Skin of body (tissue), 2 donors: ENCODE results near the gene PPP1R7. TPM values are rescaled to one million over a fixed set of nuclear protein-coding genes. Genes with fewer than 3 reads are reported as not detected.

ENCODE experiments used
- DNase-seq: peaks from one replicate; lab custom pipeline; 2025; lab: John Stamatoyannopoulos, UW
- total RNA-seq: library from RNA; depleted of rRNA; stranded (reverse); fragments of >200 nt; gene quantifications from one replicate; pipeline ENCODE4 v1.2.3, GENCODE V29; 2014

The PPP1R7 gene
- total RNA-seq, 1 donor from 2014 or later = 31.3 TPM

DNA sequence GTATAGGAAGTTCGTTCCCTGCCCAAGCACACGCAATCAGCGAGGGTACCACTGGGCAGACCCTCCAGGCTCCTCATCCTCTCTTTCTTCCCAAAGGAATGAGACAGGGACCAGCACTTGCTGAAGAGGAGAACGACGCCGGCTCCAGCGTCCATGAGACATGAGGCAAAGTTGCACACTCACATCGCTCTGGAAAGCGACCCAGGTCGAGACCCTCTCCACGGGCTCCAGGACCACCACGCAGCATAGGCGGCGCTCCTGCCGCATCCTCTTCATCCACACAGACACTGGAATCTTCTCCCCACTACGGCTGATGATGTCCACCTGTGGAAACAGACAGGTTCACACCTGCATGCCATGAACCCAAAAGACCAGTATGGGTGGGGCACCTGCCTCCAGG is 11.8 kb upstream of the PPP1R7 start:
- DNase-seq = no peak

DNA sequence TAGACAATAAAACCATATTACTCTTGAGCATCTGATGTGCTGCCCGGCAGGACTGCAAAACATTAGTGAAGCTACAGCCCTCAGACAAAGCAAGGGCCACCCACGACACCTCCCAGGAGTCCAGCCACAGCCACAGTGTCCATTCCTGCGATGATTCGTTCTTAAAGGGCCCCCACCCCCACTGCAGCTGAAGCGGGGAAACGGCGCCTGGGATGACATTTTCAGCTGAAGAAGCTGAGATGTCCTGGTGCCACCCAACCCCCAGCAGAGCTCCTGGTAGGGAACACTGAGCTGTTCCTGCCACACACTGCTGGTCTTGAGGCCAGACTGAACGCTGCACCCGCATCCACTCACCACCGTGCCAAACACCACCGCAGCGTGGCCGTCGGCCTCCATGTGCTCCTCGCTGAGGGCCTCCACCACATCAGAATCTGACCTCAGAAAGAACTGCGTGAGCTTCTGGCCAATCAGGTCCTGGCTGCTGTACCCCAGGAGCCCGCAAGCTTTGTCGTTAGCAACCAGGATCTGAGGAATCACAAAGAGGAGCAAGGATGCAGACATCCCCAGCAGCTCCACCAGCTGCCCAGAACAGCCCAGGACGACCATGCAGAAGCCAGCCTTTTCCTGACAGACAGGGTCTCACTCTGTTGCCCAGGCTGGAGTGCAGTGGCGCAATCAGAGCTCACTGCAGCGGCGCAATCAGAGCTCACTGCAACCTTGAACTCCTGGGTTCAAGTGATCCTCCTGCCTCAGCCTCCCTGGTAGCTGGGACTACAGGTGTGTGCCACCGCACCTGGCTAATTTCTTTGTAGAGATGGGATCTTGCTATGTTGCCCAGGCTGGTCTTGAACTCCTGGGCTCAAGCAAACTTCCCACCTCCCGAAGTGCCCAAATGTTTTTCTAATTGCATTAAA is 10.5 kb upstream of the PPP1R7 start:
- no peak for DNase-seq

DNA sequence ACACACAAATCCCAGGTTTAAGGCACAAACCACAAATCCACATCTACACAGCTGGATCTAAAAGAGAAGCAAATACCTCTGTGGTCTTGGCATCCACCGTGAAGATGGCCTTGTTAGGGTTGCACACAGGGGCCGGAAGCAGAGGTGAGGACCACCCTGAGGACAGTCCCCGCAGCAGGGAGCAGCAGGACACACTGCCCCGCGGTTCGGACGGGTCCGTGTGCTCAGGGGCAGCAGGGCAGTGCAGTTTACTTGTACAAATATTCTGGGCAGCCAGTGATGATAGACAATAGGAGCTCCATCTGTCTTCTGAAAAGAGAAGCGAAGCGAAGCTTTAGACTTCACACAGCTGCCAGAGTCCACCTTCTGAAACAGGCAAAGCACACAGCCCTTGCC is 9.8 kb upstream of the PPP1R7 start:
- no peak for DNase-seq

DNA sequence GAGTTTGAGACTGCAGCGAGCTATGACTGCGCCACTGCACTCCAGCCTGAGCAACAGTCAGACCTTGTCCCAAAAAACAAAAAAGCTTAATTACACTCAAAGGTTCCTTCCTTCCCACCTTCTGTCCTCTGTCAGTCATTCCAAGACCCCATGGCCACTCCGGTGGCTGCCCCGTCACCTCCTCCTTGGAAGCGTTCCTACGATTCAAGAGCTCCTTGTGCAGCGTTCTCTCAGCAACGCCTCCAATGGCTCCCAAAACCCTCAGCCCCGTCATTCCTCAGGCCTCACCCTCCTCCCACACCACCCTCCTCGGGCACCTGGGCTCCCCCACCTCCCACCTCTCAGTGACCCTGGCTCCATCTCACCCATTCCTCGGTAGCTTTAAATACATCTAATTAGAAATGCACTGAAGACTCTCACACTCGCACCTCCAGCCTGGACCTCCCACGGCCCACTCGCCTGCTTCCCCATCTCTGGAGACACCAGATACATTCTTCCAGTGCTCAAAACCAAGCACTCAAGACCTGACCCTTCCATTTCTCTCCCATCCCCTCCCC is 9.0 kb upstream of the PPP1R7 start:
- DNase-seq = no peak

DNA sequence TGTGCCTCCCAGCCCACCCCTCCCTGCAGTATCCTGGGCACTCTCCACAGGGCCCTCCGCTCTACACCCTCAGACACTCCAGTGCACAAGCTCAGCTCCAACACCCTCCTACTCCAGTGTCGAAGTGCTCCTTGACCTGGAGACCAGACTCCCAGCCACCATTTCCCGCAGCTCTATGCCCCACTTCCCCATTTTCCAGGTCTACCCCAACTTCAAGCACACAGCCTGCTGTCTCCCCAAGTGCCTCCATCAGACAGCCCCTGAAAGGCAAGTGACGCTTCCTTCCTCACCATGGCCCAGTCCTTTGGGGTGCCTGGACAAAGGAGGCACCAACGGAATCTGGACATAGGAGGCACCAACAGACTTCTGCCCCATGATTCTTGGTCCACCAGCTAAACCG is 8.2 kb upstream of the PPP1R7 start:
- no peak for DNase-seq

DNA sequence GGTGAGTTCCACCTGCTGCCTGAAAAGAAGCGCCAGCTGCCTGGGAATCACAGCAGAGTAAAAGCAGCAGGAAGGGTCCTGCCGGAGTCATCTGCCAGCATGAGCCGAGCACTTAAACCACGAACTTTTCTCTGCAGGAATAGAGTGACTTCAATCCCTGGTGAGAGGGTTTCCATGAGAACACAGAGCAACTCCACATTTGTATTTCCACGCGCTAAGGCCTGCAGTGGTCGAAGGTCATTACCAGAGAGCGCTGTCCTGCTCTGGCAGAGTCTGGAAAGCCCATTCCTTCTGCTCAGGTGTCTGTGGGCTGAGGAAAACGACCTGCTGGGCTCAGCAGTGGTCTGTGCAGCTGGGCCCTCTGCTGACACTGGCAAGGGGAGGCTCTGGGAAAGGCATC is 7.7 kb upstream of the PPP1R7 start:
- no peak for DNase-seq

DNA sequence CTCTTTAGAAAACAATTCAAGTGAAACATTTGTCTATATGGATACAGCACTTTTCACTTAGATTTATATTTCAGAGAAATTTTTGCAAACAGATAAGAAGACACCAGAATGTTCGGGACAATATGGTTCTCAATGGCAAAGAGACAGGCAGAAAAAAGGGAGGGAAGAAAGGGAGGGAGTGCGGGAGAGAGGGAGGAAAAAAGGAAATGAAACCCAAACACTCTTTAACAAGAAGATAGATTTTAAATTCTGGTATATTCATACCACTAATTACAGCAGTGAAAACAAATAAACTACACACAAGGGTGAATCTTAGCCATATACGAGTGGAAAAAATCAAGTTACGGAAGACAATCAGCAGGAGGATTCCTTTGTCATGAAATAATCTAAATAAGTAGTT is 4.0 kb upstream of the PPP1R7 start:
- no peak for DNase-seq

DNA sequence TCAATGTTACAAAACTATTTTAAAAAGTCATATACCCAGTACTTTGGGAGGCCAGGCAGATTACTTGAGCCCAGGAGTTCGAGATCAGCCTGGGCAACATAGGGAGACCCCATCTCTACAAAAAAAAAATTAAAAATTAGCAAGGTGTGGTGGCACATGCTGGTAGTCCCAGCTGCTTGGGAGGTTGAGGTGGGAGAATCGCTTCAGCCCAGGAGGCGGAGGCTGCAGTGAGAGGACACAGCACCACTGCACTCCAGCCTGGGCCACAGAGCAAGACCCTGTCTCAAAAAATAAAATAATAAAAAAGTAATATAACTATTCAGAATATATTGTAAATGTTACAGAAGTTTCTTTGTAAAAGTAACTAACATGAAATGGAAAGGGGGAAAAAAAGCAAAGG is 2.9 kb upstream of the PPP1R7 start:
- DNase-seq = no peak

DNA sequence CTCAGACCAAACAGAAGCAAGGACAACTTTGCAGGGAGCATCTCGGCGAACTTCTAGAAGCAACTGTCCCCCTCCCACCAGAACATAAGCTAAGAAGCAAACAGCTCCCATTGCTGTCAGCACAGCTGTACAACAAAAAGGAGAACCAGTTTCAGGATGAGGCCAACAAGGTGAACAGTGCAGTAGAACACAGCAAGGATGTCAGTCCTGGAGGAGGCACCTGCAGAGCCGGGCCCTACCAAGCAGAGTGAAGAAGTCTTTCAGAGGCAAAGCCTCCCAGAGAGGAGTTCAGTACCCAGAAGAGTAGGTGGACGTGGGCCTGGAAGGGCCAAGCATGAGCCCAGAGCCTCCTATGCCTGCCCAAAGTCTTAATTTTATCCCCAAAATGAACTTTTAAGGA is 2.0 kb upstream of the PPP1R7 start:
- DNase-seq = no peak

DNA sequence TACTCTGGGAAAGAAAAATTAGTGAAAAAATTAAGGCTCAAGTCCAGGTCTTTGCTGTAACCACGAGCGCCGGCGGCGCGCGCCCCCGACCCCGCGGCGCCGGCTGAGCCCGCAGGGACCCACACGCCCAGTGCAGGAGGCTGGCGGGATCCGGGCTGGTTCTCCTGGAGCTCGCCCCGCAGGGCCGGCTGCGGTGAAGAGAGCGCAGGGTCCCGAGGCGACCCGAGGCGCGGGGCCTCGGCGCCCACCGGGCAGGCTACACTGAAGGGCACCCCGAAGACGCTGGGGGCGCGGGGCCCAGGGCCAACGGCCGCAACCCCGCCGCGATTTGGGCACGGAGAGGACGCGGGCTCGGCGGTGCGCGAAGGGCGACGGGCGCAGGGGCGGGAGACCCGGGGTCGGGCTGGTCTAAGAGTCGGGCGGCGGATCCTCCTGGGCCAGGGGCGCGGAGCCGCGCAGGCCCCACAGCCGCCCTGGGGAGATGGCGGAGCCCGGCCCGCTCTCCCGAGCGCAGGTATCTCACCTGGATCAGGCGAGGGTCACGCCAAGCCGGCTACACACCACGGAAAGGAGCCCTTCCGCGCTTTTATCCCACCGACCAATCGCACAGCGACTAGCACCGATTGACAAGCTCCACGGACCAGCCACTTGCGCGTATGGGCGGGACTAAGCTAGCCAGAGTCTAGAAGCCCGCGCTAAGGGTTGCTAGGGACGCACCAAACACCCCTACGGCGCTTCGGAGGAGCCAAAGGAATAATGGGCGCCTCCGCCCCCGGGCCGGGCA is 1.2 kb upstream of the PPP1R7 start, which contains the start of gene PASK:
Gene PASK, minus strand, starts transcription at position 582 of the 784 bp plus-strand sequence. CDS start 6,440 bp downstream, outside the sequence.
- DNase-seq = peak; percentile 93

DNA sequence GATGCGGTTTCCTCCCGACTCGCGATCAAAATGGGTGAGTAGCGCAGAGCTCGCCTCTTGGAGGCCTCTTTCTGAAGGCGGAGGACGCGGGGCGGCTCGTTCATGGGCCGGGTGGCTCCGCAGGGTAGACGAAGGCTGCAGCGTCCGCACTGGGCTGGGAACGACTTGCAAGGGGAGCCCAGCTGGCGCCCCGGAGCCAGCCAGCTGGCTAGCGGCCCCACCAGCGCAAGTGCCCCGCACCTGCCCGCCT is 667 bp upstream of the PPP1R7 start:
- DNase-seq = no peak

DNA sequence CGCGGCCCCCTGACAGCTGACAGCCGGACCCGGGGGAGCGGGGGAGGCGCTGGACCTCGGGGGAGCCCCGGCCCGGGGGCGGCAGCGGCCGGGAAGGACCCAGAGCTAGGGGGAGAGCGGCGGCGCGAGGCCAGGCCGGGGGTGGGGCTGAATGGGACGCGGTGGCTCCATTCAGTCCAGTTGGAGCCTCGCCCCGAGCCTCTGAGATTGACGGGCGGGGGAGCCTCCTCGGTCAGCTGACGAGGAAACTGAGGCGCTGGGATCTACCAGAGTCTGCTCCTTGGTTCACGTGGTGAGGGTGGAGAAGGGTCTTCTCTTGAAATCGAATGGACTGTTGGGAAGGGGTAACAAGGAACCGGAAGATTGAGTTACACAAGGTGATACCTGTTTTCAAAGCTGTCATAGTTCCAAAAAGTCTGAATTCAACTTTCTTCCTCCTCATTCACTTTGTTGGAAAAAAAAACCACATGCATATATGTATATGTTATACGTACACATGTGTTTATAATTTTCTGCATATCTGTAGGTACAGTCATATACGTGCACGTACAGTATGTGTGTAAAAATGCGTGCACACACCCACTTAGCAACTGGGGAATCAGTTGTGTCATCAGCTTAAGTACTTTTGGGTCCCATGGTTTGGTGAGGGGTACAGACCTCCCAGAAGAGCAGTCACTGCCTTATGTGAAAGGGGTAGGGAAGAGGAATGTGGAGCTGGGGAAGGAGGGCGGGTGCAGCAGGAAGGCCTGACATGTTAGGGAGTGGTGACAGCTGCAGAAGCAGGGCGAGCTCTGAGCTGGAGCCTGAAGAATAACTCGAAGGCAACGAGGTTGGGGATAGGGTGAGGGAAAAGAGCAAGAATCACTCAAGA is 628 bp downstream of the PPP1R7 start:
- DNase-seq = no peak

DNA sequence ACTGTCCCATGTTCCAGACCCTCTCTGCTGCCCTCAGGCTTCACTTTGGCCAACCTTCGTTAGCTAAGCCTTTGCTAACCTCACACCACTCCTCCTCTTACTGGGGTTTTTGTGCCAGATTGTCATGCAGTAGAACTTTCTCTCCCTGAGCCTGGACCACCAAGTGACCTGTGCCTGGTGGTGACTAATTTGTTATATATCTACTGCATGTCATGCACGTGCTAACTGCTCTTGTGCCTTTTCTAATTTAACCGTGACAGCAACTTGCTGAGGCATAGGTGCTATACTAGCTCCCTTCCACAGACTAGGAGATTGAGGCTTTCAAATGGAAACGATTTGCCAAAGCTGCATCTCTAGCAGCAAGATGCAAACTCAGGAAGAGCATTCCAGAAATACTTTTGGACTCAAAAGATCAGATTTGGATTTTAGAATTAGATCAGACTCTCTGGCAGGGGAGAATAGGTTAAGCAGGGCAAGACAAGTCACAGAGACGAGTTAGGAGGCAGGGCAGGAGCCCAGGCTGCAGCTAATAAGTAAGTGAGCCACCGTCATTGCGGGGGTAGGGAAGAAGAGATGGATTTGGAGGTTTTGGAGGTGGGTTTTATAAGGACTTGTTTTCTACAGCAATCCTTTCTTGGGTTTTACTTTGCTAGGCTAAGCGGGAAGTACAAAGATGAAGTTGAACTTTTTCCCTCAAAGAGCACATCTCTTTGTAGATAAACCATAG is 1.8 kb downstream of the PPP1R7 start:
- no peak for DNase-seq

DNA sequence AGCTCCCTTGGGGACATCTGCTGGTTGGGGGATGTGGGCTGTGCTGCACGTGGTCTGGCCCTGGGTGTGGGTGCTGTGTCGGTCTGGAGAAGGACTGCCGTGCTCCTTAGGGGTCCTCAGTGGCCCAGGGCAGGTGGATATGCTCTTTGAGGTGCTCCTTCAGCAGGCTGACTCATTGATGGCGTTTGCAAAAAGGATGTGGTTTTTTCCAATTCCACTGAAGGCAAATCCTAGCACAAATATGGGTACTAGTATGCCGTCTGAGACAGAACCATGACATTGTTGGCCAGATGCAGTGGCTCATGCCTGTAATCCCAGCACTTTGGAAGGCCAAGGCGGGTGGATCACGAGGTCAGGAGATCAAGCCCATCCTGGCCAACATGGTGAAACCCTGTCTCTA is 3.3 kb downstream of the PPP1R7 start:
- no peak for DNase-seq

DNA sequence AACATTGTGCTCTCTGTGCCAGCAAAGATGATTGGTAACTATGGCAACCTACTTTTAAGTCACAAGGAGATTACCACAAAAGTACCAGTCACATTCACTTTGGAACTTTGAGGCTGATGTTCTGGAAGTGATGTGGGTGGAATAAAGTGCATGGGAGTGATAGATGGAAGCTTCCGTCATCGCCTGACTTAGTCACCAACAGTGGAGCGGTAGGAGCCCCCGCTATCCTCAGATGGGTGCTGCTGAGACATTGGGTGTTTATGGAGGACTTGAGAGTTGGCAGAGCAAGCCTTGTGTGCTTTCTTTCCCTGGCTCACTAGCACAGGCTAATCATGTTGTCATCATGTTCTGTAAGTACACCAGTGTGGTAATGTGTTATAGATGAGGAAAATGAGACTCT is 4.6 kb downstream of the PPP1R7 start:
- DNase-seq = no peak

DNA sequence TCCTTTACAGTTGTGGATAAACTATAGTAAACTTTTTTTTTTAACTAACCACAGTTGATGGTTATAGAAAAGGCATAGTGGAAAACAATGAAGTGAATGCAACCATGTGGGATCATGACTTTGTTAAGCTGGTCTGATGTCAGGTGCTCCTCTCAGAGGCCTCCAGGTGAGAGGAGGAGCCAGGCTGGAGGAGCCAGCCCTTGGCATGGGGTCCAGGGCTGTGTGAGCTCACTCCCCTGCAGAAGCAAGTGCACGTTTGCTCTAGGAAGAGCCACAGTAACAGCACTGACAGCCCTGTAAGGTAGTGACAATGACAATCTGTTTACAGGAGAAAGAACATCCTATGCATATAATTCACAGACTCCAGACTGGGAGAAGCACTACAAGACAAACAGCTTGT is 5.7 kb downstream of the PPP1R7 start:
- DNase-seq = no peak

DNA sequence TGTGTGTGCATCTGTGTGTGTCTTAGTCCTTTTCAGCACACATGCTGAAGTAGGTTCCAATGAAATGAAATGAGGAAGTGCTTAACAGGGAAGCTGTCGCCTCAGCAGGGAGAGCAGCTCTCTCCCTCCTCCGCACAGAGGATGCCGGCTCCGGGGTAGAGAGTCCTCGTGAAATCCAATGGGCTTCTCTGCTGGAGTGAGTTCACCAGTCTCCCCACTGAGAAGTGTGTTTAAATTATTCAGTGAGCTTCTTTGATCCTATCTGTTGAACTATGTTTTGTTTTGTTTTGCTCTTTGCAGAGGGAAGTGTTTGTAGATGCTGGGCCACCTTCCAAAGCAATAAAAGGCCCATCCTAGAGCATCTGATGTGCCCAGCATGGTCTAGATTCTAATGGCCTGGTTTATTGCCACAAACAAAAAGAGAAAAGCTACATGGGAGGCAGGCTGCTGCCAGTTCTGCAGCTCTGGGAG is 6.7 kb downstream of the PPP1R7 start:
- no peak for DNase-seq

DNA sequence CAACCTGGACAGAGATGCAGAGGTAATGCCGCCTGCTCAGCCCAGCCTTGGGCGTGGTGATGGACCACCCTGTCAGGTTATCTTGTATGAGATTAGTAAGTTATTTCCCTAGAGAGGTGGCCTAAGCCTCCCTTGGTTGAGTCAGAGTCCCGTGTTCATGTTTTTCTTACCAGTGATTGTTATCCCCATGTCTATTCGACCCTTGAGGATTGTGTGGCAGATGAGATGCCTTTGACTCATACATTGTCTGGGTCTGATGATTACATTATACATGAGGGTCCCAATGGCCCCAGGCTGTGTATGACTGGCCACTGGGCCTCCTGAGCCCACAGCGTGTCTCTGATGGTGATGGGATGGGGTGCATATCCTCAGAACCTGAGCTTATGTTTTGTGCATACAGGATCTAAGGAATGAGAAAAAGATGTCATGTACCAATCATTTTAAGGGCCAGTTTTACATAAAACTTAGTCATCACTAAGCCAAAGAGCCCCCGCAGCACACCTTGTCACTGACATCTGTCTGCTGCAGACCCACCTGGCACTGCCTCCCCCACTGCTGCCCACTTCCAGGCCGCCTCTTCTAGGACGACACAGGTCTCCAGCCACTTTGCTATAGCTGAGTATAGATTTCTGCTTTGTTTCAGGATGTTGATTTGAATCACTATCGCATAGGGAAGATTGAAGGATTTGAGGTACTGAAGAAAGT is 7.7 kb downstream of the PPP1R7 start:
- no peak for DNase-seq

DNA sequence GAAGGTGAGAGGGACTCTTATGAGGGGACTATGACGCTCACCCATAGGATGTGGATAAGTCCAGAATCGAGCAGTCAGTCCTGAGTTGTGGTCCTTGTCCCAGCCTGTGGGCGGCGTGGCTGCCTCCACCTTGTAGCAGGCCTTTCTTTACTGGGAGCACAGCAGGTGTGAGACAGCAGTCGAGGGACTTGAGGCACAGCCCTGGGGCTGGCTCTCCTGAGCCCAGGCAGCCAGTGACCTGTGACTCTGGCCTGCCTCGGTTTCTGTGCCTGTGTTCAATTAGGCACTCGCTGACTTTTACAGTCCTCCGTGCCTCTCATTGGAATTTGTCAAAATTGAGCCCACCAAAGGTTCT is 8.3 kb downstream of the PPP1R7 start:
- no peak for DNase-seq

DNA sequence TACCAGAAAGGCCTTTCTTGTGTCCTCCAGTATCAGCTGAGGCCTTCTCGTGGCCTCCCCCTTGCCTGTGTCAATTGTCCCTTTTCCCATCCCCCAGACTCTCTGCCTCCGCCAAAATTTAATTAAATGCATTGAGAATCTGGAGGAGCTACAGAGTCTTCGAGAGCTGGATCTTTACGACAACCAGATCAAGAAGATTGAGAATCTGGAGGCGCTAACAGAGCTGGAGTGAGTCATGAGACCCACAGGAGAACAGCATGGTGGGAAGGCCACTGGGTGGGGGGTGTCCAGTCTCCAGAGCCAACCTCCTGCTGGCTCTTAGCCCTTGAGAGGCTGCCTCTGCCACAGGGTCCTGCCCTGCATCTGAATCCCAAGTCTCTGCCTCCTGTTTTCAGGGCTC is 8.8 kb downstream of the PPP1R7 start:
- no peak for DNase-seq
